Osteocyte (in vitro differentiated cells): ENCODE data around the gene GALNS. TPM values are rescaled to one million over a fixed set of nuclear protein-coding genes. Genes with fewer than 3 reads are reported as not detected.
A peak's percentile ranks its signal among the peaks of the same experiment; 100 is the strongest.

Source experiments
- DNase-seq: peaks from one replicate; pipeline ENCODE4 v3.0.0; 2021; ENCODE audit warnings: mixed read lengths; ENCODE audit not compliant: unreplicated experiment; ENCODE audit errors: extremely low spot score
- H3K27ac Mint-ChIP-seq: one replicate; pipeline ENCODE4 v1.8.0; 2021; ENCODE audit warnings: mild to moderate bottlenecking, mixed read lengths; ENCODE audit not compliant: unreplicated experiment
- H3K27me3 Mint-ChIP-seq: one replicate; pipeline ENCODE4 v1.8.0; 2021; ENCODE audit warnings: mixed read lengths; ENCODE audit not compliant: unreplicated experiment
- H3K36me3 Mint-ChIP-seq: one replicate; pipeline ENCODE4 v1.8.0; 2021; ENCODE audit warnings: mixed read lengths; ENCODE audit not compliant: unreplicated experiment
- H3K4me1 Mint-ChIP-seq: one replicate; pipeline ENCODE4 v1.8.0; 2021; ENCODE audit warnings: mixed read lengths; ENCODE audit not compliant: unreplicated experiment
- H3K4me3 Mint-ChIP-seq: one replicate; pipeline ENCODE4 v1.8.0; 2021; ENCODE audit warnings: mild to moderate bottlenecking, moderate library complexity, mixed read lengths; ENCODE audit not compliant: unreplicated experiment
- H3K9me3 Mint-ChIP-seq: one replicate; pipeline ENCODE4 v1.8.0; 2021; ENCODE audit warnings: mixed read lengths; ENCODE audit not compliant: unreplicated experiment
- total RNA-seq: library from RNA; stranded (reverse); gene quantifications from 2 replicates; pipeline ENCODE4 v1.2.1, GENCODE V29; 2021
- TF ChIP-seq, protein P1 (sequence below): fragments of 200-600 bp; sonication (generic); IDR thresholded peaks from 2 replicates; pipeline ENCODE4 v1.5.0; 2021; ENCODE audit warnings: antibody characterized with exemption, mild to moderate bottlenecking, moderate library complexity

GALNS gene
- total RNA-seq, 1 donor from 2014 or later: 47.0 TPM

DNA sequence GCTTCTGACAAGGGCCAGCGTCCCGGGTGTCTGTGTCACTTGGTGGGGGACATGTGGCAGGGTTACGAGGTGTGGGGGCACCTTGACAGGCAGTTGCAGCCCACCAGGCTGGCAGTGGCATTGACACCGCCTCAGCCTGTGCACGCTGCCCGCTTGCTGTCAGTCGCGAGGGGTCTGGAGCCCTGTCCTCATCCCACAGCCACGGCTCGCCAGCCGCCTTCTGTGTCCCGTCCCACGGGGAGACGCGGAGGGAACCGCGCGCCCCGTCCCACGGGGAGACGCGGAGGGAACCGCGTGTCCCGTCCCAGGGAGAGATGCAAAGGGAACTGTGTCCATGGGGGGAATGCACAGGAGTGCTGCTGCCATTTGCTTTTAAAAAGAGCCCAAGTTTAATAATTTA, 6.2 kb upstream of the GALNS start:
- Mint-ChIP-seq H3K27ac (no peak overlapping the region), H3K4me1 (peaks cover 7% of the 10 kb centered on the region), H3K4me3 (no peak overlapping the region), H3K36me3 (peaks cover 21% of the 10 kb centered on the region), H3K9me3 (no peaks in the 10 kb centered on the region), H3K27me3 (no peaks in the 10 kb centered on the region)
- TF ChIP-seq, protein P1, sequence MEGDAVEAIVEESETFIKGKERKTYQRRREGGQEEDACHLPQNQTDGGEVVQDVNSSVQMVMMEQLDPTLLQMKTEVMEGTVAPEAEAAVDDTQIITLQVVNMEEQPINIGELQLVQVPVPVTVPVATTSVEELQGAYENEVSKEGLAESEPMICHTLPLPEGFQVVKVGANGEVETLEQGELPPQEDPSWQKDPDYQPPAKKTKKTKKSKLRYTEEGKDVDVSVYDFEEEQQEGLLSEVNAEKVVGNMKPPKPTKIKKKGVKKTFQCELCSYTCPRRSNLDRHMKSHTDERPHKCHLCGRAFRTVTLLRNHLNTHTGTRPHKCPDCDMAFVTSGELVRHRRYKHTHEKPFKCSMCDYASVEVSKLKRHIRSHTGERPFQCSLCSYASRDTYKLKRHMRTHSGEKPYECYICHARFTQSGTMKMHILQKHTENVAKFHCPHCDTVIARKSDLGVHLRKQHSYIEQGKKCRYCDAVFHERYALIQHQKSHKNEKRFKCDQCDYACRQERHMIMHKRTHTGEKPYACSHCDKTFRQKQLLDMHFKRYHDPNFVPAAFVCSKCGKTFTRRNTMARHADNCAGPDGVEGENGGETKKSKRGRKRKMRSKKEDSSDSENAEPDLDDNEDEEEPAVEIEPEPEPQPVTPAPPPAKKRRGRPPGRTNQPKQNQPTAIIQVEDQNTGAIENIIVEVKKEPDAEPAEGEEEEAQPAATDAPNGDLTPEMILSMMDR: no peak
- no peak for DNase-seq

DNA sequence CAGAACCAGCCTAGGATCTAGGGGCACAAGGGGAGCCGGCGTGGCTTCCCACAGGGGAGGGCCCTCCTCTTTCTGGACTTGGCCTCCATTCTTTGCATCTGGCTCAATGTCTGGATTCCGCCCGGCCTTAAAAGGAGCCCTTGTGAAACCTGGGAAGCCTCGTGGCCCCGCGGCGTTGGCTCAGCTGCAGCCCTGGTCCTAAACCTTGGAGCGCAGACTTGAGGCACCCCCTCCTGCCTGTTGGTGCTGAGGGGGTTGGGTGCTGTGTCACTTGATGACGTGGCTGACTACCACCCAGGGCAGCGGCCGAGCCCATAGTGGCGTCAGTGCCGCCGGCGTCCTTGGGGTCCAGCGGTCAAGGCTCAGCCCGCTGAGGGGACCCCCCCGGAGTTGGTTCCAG, 4.6 kb upstream of the GALNS start:
- Mint-ChIP-seq H3K4me3 (no peak overlapping the region), H3K4me1 (peaks cover 10% of the 10 kb centered on the region), H3K36me3 (peaks cover 21% of the 10 kb centered on the region), H3K9me3 (no peaks in the 10 kb centered on the region), H3K27ac (no peak overlapping the region), H3K27me3 (no peaks in the 10 kb centered on the region)
- no peak for DNase-seq
- TF ChIP-seq, protein P1: no peak

DNA sequence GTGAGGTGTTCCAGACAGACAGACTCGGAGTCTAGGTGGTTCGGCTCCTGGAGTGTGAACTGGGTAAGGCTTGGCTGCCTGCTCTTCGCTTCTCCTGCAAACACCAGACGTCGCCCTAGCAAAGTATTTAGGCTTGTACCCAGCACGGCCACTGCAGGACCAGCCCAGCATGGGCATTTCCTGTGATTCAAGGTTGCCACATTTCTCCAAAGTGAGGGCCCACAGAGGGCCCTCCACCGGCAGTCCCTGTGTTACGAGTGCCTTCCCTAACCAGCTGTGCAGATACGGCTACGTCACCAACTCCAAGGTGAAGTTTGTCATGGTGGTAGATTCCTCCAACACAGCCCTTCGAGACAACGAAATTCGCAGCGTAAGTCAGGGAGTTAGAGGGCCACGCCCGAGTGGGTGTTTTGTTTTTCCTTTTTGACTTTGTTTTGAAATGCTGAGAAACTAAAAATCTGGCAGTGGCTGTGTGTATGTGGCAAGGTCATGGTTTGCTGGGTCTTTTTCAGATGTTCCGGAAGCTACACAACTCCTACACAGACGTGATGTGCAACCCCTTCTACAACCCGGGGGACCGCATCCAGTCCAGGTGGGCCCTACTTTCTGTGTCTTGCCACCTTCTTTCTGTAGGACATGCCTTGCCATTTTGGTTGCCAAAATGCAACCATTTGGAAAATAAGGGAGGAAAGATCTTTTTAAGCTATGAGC, 2.8 kb upstream of the GALNS start:
- Mint-ChIP-seq H3K9me3 (no peaks in the 10 kb centered on the region), H3K27ac (no peak overlapping the region), H3K4me1 (peaks cover 19% of the 10 kb centered on the region), H3K36me3 (peaks cover 21% of the 10 kb centered on the region), H3K27me3 (no peaks in the 10 kb centered on the region), H3K4me3 (no peak overlapping the region)
- TF ChIP-seq, protein P1: no peak
- DNase-seq: no peak

DNA sequence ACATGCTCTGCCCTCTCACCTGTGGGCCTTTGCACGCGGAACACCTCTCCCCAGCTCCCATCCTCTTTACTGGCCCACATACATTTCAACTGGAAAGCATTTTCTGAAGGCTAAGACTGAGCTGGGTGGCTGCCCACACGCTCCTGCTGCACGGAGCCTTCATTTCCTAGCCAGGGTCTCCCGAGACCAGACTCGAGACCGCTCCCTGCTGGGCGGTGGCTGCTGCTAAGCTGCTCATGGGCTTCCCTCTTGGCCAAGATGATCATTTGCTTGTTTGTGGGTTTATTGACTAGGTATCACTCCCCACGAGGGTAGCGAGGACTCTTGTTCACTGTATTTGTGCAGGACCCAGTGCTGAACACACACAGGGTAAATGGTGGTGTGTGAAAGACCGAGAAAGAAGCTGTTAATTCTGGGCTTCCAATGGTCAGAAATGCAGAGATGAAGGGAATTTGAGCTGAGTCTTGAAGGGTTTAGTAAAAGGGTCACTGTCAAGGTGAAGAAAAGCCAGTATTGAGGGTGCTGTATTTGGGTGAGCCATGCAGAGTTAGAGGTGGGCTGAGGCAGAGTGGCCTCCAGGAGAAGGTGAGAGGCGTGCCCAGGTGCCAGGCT, 1.1 kb upstream of the GALNS start:
- no peaks in the 10 kb centered on the region for H3K27me3 Mint-ChIP-seq

More for the DNA sequence above, 1.1 kb upstream of the GALNS start:
- TF ChIP-seq, protein P1: peak; percentile 64
- no peak for DNase-seq
- Mint-ChIP-seq H3K36me3 (peaks cover 21% of the 10 kb centered on the region), H3K4me3 (peak overlapping the region; percentile 89), H3K27ac (peak overlapping the region; percentile 86), H3K4me1 (peaks cover 19% of the 10 kb centered on the region), H3K9me3 (no peaks in the 10 kb centered on the region)
